Activated gamma-delta T cell treated with Interleukin-2 at 50 U/mL for 16 hours (primary cell): Measurements from ENCODE around the gene VGLL4.
"Not testable (repeated sequence)": the region's sequence is repeated elsewhere in the genome, so short reads cannot be mapped to it uniquely, and the experiment has no call there.

Experiments
- DNase-seq: peaks from one replicate; pipeline ENCODE4 v3.0.0-alpha.2; 2020

Gene VGLL4

DNA sequence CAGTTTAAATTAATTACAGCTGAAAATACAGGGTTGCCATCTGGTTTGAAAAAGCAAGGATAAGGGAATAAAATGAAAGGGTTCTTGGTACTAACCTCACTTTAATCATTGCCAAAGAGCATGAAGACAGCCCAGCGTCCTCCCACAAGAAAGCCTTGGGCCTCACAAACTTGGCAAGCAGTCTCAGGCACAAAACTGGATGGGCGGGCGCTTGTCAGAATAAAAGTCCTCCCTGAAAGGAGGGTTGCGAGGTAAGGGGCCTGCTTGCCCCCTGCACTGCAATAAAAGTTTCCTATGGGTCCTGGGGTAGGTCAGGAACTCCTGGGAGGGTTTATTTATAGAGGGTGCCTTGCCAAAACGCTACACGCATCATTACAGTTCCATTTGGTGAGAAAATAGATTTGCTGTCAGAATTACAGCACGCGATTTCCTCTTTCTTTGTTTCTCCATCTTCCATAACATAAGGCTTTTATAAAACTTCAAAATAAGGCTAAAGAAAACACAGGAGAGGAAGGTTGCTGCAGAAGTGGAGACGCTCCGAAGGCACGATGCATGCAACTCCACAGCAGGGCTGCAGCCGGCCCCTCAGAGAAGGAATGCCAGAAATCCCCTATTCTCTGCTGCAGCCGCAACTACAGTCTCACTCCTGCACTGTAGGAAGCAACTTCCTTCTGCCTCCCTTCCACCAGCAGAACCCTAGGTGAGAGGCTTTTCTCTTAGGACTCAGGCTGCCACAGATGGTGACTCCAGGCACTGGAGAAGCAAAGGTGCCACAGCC is 61.3 kb downstream of the VGLL4 start:
- no peak for DNase-seq

DNA sequence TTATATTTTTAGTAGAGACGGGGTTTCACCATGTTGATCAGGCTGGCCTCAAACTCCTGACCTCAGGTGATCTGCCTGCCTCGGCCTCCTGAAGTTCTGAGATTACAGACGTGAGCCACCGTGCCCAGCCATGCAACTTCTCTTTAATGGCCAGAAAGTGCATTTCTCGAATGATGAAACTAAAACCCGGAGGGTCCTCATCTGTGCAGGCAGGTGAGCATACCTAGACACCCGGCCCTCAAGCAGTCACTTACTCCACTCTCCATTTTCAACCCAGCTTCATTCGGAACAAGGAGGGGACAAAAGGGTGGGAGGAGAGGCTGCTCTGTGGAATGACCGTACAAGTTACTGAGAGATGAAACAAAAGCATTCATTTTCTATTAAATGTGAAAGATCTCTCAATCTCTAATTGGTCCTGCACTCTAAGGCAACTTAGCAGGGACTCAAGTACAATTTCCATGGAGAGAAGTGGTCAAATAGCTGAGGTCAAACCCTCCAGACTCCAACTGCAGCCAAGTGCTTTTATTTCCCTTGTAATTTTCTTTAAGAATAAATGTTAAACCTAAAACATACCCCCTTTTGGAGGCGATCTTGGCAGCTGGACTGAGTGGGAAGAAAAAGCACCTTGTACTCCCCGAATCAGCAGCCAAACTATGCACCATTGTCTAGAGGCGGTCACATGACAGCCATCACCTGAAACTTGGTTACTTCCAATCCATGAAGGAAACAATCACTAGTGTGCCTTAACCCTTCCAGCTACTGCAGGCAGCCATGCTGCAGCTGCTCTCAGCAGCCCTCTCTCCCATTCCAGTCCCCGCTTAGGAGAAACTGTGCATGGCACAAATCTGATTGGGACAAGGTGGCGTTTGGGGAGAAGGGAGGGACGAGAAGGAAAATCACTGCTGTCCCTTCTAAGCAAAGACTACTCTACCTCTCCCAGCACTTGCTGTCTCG is 62.2 kb downstream of the VGLL4 start:
- DNase-seq, result no peak

DNA sequence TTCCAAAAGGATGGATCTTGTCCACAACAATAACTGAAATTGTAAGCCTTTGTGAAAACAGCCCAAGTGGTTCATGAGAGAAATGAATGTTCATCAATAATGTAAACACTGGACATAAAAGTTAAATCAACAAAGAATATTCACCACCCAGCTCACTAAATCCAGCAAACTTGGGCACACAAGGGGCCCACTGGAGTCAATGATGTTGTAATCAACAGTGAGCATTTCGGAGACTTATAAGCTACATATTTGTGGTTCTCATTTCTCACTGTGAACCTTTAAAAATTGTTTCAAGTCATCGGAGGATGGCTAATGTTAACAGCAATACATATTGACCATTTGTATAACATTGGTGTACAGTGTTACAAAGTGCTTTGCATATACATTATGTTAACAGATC is 63.1 kb downstream of the VGLL4 start:
- DNase-seq, result no peak

DNA sequence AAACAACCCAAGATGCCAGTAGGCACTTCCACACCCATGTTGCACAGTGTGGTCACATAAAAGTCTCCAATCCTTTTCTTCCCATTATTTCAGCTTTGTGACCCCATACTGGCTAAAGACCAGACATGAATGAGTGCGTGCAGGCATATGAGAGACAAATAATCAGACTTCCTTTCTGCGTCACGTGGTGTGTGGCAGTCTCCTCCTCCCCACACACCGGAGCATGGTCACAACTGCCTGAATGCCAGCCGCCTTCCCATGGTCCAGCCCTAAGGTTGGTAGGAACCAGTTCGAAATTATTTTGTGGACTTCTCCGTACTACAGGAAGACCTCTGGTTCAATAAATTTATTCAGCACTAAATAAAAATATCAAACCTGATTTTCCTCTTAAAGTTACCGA is 65.5 kb downstream of the VGLL4 start:
- DNase-seq, result no peak

DNA sequence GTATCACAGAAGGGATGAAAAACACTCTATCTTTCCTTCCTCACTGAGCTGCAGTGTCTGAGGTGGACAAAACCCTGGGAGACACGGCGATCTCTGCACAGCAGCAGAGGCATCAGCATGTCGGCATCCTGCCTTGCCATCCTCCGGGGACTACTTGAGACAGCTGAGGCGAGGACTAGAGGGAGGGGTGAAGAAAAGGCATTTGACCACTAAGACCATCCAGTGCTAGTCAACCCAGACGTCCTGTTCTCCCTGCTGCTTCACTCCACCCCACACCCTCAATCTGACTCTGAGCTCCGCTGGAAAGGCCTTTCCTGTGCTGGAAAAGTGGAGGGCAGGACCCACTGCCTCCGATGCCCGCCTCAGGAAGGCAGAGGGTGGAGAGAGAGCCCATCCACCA is 67.3 kb downstream of the VGLL4 start:
- no peak for DNase-seq

DNA sequence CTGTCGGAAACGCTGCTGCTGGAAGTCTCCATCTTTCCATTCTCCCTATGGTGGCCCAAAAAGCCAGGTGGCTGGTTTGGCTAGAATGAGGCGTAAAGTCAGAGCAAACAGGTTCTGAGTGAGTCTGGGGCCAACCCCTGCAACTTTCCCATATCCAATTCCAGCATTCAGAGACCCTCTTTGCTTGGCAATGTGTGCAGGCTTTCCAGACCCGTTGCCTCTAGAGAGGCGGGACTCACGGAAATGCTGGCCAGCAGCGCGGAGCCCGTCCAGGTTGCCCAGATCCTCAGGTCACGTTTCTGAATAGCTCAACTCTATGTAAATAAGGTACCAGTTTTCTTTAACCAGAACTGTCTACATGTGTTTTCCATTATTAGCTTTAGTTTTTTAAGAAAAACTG is 68.0 kb downstream of the VGLL4 start:
- no peak for DNase-seq

DNA sequence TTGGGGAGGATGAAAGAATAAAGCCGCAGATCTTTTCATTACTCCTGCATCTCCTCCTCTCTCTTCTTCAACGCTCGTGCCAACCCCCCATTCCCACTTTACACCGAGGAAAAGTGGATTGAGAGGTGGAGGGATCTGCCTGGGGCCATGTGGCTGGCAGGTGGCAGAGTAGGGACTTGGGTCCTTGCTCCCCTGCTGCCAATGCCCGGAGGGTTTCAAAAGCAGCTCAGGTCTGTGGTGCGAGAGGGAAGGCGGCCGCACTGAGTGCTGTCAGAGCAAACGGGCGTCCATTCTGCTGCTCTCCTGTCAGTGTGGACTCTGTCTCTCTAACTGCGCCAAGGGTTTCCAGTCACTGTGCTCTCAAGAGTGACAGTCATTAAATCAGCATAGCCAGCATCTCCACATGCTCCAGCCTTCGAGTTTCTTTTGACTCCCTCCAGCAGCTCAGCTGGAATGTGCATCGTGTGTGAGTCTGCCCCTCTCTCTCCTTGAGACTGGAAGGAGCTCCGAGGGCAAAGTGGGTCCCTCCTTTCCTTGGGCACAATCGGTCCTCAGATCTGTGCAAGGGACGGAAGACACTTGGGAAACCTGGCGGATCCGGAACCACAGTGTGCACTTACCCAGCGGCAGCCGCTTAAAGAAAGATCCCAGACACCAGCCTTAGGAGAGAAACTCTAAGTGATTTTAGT is 68.6 kb downstream of the VGLL4 start:
- no peak for DNase-seq

DNA sequence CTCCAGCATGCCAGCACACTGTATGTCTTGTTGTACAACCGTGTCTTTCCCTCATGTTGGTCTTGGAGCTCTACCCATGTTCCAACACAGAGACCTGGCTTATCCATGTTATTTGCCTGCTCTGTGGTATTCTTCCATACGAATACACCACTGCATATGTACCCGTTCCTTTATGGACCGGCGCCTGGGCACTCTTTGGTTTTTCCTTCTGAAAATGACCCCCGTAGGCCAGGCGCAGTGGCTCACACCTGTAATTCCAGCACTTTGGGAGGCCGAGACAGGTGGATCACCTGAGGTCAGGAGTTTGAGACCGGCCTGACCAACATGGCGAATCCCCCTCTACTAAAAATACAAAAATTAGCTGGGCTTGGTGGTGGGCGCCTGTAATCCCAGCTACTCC is 71.1 kb downstream of the VGLL4 start:
- not testable (repeated sequence) for DNase-seq

DNA sequence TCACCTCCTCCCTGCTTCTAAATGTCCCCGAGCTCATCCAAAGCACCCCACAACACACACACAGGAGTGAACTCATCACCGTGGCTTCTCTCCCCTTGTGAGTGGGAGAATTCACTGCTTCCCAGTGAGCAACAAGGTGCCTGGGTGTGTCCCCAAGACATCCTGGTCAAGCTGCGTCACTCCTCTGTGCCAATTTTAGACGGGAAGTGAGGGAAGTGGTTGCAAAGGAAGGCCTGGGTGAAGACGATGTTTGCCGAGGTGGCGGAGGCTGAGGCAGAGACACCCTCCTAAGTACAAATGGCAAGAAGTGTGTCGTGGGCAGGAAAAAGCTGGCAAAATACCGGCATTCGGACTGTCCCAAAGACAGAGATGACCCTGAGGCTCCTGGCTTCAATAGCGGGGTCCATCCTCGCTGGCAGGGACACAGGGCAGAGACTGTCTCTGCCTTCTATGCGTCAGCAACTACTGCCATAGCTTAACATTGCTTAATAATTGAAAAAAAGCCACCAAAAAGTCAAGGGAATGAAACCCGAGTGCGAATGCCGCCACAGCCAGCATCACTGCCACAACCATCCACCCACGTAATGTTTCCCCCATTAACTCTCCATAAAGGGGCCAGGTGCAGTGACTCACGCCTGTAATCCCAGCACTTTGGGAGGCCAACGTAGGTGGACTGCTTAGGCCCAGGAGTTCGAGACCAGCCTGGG is 72.8 kb downstream of the VGLL4 start:
- no peak for DNase-seq

DNA sequence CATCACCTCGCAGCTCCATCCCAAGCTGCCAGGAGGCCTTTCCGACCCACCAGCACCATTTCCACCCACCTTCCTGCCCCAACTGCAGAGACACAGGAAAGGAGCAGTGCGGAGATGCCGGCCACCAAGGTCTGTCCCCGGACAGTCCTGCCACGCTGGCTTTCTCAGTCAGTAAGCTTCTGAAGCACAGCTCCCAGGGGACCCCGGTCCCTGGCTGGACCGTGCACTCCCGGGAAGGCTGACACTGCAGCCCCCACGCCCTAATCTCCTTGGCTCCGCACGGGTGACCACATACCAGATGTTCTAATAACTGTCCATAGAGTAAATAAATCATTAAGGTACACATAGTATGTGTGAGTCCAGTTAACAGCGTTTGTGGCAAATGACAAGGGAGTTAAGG is 73.5 kb downstream of the VGLL4 start:
- no peak for DNase-seq

DNA sequence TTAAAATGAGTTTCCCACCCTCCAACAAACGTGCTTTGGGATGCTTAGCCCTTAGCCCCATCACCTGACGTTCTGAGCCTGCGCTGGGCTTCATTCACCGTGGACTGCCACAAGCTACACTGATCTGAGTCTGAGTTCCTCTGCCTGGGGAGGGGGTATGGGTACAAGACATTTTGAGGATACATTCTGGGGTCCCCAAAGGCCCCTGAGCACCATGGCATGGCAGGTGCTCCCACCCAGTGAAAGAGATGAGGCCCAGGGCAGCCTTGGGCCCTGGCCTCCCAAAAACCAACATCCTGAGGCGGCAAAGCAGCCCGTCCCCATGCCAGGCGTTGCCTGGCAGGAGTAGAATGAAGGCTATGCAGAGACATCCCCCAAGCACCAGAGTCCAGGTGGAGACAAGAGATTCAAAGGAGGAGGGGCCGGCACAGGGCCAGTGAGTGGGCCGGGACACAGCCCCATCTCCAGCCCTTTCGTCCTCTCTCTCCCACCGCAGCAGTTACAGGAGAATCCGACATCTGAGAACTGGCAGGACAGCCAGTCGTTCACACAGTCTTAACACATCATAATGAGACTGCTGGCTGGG is 74.5 kb downstream of the VGLL4 start:
- no peak for DNase-seq

DNA sequence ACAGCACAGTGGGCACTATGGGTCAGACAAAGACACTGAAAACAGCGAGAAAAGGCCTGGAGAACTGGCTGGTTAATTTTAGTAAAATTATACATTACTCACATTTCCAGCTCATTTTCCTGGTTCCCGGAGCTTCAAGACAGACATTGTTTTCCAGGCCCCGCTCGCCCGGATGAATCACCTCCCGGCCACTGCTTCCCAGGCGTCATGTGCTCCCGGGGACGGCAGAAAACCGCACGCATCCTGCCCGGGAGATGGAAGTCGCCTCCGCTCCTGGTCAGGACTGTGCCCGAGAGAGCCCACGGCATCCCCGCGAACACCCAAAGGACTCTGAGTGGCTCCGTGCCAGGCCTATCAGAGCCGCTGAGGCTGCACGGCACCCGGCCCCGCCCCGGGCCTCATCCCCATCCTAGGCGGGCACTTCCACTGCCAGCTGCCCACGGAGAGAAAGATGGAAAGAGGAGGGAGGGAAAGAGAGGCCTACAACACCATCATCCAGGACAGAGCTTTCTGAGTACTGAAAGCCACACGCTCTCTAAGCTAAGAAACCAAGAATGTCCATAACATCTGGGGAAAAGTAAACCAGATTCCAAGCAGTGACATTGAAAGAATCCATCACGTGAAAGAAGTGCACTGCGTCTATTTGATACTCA is 75.1 kb downstream of the VGLL4 start:
- DNase-seq, result no peak

DNA sequence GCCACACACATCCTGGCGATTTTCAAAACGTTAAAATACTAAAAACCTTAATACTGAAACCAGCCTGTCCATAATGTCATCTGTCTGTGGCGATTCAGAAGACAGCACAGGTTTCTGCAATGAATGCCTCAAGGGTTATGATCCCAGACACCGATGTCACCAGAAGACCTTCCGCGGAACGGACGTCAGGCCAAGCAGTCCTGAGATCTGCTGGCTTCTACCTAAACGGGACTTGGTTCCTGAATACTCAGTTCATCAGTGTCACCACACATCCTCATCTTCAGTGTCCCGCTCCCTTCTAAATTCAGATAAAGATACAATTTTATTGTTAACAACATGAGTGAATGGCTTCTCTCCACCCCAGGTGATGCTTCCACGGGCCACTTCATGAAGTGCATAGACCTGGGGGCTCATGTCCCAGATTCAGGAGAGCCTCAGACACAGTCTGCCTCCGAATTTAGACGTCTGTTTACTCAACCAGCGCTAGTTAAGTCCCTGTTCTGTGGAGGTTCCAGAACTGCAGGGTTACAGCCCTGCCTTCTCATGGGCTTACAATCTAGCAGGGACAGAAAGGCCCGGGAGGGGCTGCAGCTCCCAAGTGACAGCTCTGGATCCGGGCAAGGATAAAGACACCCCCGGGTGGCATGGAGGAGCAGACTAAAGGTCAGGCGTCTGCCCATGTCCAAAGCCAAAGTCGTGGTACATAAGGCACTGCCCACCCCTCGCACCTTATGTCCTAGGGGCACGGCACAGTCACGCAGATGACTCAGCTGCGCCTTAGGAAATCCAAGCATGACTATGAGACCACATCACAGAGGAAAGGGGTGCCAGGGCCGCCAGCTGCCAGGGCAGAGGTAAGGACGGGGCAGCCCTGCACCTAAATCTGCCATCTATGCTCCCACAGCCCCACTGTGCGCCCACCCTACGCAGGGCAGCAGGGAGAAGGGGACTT is 75.9 kb downstream of the VGLL4 start:
- no peak for DNase-seq

DNA sequence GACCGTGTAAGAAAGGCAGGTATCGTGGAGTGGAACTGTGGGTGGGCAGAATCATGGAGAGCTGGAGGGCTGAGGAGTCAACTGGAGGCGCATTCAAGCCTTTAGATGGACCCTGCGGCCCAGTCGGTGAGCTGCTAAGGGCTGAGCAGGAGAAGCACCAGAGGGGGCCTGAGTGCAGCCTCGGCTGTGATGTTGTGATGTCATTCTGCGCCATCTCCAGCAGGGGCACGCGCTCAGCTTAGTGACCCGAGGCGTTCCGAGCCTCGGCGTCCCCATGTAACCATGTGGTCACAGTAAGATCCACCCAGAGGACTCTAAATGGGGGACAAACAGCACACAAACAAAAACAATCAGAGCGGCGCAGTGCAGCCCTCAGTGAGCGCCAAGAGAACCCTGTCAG is 76.8 kb downstream of the VGLL4 start:
- no peak for DNase-seq

DNA sequence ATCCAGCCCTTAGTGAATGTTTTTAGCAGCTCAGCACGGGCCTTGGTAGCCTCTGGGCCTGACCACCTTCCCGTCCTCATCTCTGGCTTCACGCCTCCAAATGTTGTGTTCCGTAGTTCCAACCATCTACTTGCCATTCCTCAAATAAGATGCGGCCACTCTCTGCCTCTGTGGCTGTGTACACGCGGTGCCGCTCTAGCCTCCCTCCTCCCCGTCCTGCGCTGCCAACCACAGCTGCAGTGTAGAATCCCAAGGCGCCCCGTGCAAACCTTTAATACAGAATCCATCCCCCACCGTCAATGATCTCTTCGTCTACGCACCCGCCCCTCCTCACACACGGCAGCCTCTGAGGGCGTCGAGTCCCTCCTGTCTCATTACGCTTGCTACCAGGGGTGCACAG is 77.2 kb downstream of the VGLL4 start:
- no peak for DNase-seq

DNA sequence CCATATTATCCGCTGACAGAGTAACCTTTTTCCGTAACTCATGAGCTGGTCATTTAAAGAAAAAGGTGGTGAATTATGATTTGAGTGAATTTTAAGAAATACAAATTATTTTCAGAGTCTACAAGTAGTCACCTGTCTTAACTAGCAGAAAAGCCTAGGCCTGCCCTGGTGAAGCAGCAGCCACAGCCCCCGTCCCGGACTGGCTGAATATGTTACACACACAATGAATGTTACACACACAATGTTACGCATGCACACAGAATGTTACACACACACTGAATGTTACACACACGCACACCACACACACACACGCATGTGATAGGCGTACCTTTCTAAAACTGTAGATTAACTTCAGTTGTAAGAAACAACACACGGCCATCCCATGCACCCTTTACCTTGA is 77.8 kb downstream of the VGLL4 start:
- DNase-seq, result no peak

DNA sequence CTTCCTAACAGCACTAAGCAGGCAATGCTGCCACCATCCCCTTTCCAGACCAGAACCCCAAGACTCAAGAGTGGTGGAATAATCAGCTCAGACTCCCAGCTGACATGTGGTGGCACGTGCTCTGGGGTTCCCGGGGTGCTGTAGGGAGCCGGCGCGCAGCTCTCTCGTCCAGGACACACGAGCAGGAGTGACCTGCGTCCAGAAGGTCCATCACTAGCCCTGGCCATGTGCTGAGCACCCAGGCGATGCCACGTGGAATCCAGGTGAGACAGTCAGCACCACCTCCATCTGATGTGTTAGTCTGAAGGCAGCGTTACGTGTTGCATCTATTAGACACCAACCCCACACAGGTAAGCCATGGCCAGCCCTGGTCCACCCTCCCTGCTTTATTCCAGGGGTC is 78.2 kb downstream of the VGLL4 start:
- DNase-seq, result no peak

DNA sequence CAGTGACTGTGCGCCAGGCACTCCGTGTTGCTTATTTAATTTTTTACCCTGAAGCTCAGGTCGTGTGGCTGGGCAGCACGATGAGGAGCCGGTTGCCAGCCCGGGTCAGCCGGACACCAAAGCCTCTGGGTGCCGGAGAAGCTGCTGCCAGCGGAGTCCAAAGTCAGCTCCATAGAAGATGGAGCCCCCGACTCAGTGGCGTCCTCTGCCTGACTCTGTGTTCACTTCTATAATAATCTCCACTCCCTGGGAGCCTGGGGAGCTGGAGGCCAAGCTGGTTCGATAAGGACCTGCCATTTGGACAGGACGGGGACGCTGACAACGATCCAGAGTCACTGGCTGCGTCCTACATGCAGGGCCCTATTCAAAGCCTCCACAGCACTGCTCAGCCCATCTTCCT is 78.6 kb downstream of the VGLL4 start:
- no peak for DNase-seq

DNA sequence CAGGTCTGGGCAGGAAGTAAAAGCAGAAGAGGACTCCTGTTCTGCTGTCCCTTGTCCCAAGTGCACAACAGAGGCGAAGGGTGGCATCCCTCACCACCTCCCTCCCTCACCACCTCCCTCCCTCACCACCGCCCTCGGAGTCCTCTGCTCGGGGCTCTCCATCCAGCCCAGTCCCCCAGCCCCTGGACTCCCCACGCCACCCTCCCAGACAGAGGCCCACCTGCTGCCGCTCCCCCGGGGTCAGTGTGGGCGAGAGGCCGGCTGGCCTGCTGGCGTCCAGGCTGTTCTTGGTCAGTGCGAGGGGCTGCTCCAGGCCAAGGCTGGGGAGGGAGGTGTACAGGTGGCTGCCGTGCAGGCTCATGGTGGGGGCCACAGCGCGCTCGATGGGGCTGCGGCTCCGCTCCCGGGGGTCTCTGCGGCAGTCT is 79.1 kb downstream of the VGLL4 start:
- no peak for DNase-seq

DNA sequence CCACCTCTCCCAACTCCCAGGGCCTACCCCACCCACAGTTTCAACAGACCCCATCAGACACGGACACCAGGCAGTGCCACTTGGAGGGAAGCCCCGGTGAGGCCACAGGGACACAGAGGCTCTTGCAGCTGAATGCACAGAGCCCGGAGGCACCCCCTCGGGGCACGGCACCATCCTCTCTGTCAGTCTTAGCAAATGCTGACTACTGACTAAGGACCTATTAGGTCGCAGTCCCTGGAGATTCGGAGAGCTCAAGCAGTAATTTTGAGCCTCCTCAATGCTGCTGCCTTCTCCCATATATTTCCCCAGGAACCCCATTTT is 79.9 kb downstream of the VGLL4 start:
- DNase-seq, result no peak
